GM12891 (cell line): ENCODE measurements around the gene TSHZ1.

Source experiments
- POLR2A ChIP-seq: IDR thresholded peaks from 2 replicates; pipeline ENCODE4 v1.6.1; 2011; ENCODE audit warnings: low read depth, low read length, control low read depth
- POLR2AphosphoS5 ChIP-seq: IDR thresholded peaks from 2 replicates; pipeline ENCODE4 v1.6.1; 2011; ENCODE audit warnings: low read depth, low read length, control low read depth

DNA sequence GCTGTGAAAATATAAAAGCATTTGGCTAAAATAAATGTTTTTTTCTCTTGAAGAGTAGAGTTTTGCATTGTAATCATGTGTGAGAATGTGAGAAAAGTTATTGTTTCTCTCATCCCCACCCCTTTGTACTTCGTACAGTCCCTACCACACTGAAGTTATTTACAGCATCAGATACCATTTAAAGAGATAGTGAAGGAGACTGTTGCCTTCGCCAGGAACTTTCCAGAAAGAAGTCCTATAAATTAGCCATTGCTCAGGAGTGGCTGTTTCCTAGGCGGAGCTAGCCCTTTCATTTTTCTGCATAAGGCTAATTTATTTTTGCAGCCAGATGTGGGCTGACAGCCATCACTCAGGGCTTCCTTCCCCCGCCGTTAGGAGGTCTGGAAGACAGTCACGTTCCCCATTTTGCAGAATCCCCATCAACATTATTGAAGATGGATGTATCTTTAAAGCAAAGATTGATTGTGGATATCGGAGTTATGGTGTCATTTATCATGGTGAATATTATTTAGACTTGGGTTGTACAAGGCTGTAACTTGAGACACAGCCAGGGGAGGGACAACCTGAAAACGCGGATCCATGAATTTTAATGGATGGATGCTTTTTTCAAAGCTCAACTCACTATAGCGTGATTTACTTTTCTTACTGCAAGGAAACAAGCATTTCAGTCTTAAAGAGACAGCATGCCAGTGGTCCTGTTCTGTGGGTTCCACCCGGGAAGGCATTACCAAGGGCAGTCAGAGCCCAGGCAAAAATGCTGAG, 17.1 kb downstream of the TSHZ1 start:
- TF ChIP-seq POLR2A (no peak), POLR2AphosphoS5 (no peak)
